Iris pigment epithelial cell (primary cell): ENCODE measurements around the gene ZNF335.

Experiments used
- DNase-seq: peaks from one replicate; pipeline ENCODE4 v3.0.0-alpha.2; 2011; ENCODE audit warnings: low read depth

ZNF335 gene

GRCh38 chr20:45971675-45972499 is at the start of gene ZNF335:
Gene ZNF335 (minus strand): TSS chr20:45972203. CDS start chr20:45971410, 793 bp downstream.
- peak; percentile 95 for DNase-seq

- DNase-seq: no peak
These were observed 48.6 kb upstream of the ZNF335 start for GRCh38 chr20:46020555-46020954.

DNA sequence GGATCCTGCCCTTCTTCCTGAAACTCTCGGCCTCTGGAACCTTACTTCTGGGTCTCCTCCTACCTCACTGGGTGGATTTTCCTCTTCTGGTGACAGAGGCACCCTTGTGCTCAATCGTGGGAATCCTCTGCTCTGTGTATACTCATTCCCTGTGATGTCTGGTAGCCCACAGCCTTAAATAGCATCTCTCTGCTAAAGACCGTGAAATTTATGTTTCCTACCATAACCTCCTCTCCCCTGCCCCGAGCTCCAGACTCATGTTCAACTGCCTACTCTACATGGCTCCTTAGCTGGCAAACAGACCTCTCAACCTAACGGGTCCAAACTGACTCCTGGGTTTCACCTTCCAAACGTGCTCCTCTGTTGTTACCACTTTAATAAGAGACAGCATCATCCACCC is 46.6 kb upstream of the ZNF335 start:
- no peak for DNase-seq

DNA sequence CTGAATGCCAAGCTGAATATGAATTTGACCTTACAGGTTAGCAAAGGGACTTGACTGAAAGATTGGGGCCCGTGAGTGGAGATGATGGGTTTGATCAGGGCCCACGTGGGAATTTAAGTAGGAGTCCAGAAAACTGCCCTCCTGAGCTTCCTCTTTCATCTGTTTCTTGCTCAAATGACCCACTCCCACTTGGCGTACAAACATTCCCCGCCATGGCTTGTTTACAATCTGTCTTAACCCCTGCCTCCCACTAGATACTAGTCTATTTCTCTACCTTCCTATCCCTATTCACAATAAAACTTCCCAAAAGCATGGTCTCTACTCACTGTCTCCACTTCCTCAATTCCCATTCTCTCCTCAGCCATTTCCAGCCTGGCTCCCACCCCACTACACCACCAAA is 46.1 kb upstream of the ZNF335 start:
- DNase-seq: no peak

DNA sequence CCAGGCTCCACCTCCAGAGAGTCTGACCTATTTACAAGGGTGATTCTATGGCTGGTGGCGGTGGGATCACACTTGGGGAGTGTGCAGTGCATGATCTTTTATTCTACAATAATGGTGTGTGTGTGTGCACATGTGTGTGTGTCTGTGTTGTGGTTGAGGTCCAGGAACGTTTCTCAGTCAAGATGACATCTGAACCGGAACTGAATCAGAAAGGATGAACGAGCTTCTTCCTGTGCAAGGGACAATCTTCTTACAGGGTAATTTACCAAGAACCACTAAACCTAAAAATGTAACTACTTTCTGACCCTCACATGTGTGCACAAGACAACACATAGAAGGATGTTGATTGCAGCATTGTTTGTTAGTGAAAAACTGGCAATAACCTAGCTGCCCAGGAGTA is 45.3 kb upstream of the ZNF335 start:
- no peak for DNase-seq

GRCh38 chr20:46014517-46015396 is 42.8 kb upstream of the ZNF335 start:
- no peak for DNase-seq

- DNase-seq: peak; percentile 33
These were observed 42.0 kb upstream of the ZNF335 start for GRCh38 chr20:46013829-46014516.

- no peak for DNase-seq
These were observed 41.4 kb upstream of the ZNF335 start for GRCh38 chr20:46013322-46013828.

- no peak for DNase-seq
These were observed 40.9 kb upstream of the ZNF335 start for GRCh38 chr20:46012921-46013320.

DNA sequence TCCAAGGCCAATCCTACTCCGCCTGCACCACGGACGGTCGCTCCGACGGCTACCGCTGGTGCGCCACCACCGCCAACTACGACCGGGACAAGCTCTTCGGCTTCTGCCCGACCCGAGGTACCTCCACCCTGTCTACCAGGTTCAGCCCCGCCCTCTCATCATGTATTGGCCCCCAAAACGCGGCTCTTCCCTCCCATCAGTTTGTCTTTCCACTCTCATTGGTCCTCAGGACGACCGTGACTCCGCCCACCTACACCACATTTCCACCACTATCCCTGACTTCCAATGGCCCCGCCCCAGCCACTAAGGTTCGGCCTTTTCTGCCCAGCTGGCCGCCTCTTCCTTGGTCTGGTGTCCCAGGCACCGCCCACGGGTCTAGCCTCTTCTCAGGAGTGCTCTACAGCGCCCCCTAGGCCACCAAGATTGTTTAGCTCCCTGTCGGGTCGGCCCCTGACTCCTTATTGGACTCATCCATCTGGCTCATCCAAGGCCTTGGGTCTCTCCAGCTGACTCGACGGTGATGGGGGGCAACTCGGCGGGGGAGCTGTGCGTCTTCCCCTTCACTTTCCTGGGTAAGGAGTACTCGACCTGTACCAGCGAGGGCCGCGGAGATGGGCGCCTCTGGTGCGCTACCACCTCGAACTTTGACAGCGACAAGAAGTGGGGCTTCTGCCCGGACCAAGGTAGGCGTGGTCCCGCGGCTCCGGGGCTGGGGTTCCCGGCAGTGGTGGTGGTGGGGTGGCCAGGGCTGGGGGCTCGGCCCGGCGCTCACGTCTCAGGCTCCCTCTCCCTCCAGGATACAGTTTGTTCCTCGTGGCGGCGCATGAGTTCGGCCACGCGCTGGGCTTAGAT is 39.9 kb upstream of the ZNF335 start:
- peak; percentile 53 for DNase-seq

GRCh38 chr20:46010491-46011391 is 38.7 kb upstream of the ZNF335 start:
- no peak for DNase-seq

GRCh38 chr20:46009816-46010215 is 37.8 kb upstream of the ZNF335 start:
- DNase-seq: no peak

DNA sequence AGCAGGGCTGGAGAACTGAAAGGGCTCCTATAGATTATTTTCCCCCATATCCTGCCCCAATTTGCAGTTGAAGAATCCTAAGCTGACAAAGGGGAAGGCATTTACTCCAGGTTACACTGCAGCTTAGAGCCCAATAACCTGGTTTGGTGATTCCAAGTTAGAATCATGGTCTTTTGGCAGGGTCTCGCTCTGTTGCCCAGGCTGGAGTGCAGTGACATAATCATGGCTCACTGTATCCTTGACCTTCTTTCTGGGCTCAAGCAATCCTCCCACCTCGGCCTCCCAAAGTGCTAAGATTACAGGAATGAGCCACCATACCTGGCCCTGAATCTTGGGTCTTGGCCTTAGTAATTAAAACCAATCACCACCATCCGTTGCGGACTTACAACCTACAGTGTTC is 35.7 kb upstream of the ZNF335 start:
- DNase-seq: no peak

DNA sequence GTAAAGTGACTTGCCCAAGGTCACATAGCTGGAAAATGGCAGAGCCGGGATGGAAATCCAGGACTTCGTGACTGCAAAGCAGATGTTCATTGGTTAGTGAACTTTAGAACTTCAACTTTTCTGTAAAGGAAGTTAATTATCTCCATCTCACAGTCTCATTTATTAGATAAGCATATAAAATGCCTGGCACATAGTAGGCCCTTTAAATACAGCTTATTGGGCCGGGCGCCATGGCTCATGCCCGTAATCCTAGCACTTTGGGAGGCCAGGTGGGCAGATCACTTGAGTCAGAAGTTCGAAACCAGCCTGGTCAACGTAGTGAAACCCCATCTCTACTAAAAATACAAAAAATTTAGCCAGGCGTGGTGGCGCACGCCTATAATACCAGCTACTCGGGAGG is 35.0 kb upstream of the ZNF335 start:
- no peak for DNase-seq

- DNase-seq: no peak
These were observed 34.2 kb upstream of the ZNF335 start for GRCh38 chr20:46006022-46006705.

GRCh38 chr20:46004889-46005473 is 33.0 kb upstream of the ZNF335 start:
- DNase-seq: no peak

DNA sequence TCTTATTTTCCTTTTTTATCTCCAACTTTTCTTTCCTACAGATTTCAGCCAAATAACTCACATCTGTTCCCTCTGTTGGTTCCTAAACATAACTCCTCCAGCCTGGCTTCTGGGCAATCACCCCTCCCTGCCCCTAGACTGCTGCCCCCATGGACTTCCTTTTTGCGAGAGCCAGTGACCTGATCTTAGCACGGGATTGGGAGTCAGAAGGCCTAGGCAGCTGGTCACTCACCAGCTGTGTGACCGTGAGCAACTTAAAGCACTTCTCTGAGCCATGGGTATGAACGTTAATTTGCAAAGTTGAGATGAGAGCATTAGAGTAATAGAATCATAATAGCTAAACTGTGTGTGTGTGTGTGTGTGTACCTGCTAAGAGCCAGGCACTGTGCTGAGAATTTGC is 32.2 kb upstream of the ZNF335 start:
- no peak for DNase-seq

DNA sequence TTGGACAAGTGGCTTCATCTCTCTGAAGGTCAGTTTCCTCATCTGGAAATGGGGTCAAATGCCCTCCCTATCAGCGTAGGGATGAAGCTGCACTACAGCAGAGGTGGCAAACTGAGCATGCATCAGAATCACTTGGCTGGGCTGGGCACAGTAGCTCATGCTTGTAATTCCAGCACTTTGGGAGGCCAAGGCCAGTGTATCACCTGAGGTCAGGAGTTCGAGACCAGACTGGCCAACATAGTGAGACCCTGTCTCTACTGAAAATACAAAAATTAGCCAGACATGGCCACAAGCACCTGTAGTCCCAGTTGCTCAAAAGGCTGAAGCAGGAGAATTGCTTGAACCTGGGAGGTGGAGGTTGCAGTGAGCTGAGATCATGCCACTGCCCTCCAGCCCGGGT is 30.0 kb upstream of the ZNF335 start:
- no peak for DNase-seq

GRCh38 chr20:46001498-46001897 is 29.5 kb upstream of the ZNF335 start:
- DNase-seq: no peak
